ENCODE measurements around the gene PRKCSH. TPM values are rescaled to one million over a fixed set of nuclear protein-coding genes. Genes with fewer than 3 reads are reported as not detected.

PRKCSH gene
- total and polyA plus RNA-seq, 10 of the 15 experiments (the other 5 are each of a cell fraction or from before 2014, with no cell fraction given), result 1.1 to 280 (median 44.1) TPM

DNA sequence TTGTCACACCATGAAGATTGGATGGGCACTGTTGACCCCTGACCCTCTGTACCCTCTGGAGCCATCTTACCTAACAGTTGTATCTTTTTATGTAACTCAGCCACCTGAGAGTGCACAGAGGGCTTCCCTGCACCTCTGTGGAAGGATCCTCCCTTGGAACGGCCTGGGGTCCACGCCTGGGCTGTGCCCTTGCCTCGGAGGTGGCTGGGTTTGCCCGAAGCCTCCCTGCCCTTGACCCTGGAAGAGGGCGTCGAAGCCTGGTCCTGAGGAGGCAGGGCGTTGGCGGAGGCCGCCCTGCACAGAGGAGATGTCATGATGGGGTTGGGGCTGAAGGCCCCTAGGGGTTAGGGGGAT is 755 bp upstream of the PRKCSH start:
- H3K4me3 ChIP-seq, result peak overlapping the region; percentile 61
- in situ Hi-C loops (cut with MboI) (no loop called here), intact Hi-C loops (cut with micrococcal nuclease; ENCODE audit: unreplicated experiment) (loop anchor here (1.0 to 5.0 kb wide), 4 partner anchors 48 to 142 kb away; partner anchors contain the start of gene ZNF653)
- ChIA-PET CTCF (interaction anchor here (0.6 to 2.8 kb wide), 17 partner anchors 9 to 1552 kb away, joined by 3 to 13 read pairs (median 4); partner anchors contain the start of genes CCDC159, ECSIT and EPOR), POLR2A (interaction anchor here (0.6 to 1.6 kb wide), 8 partner anchors 10 to 897 kb away, joined by 3 to 12 read pairs (median 4); partner anchors contain the start of gene SWSAP1), SMC1A (ENCODE audit: uncharacterized antibody, unreplicated experiment) (interaction anchor here (1.0 to 1.4 kb wide), 4 partner anchors 12 to 60 kb away, joined by 3 to 6 read pairs (median 4); partner anchors contain the start of genes EPOR and SWSAP1), RAD21 (ENCODE audit: unreplicated experiment) (interaction anchor here (0.6 to 1.9 kb wide), 7 partner anchors 13 to 252 kb away, joined by 3 to 10 read pairs (median 4); no protein-coding TSS in a partner anchor)
- peaks cover 2 to 9% of the 10 kb centered on the region in 2 experiments; a peak in 2 of 4 replicates for H3K36me3 ChIP-seq (ENCODE audit: control insufficient read depth in 2 of 2, insufficient read depth in 2 of 2, low read length in 1 of 2)
- DNase-seq (ENCODE audit: low read depth, low spot score), result no peak
- H3K27ac ChIP-seq (ENCODE audit: control insufficient read depth, insufficient read depth), result no peak overlapping the region
- no TSS peak for BruUV-seq (replicated peaks)
- H3K79me2 ChIP-seq (ENCODE audit: control insufficient read depth, insufficient read depth, low read length), result peaks cover 15% of the 10 kb centered on the region
- FAIRE-seq, result no peak
- H3K9me3 ChIP-seq (replicated peaks; ENCODE audit: control insufficient read depth, insufficient read depth, low read length), result no peaks in the 10 kb centered on the region
- H4K20me1 ChIP-seq (ENCODE audit: control insufficient read depth, insufficient read depth), result no peaks in the 10 kb centered on the region
- WGBS (ENCODE audit: insufficient coverage, insufficient replicate concordance, low lambda C conversion rate, missing lambda C conversion rate), result 0% methylated on average over 9 of the region's 9 CpGs
- H2AFZ ChIP-seq (ENCODE audit: control insufficient read depth, low read depth, low read length), result peak overlapping the region; percentile 69
- H3K4me1 ChIP-seq (ENCODE audit: control insufficient read depth, insufficient read depth, low read length), result peaks cover 11% of the 10 kb centered on the region
- H3K4me2 ChIP-seq (ENCODE audit: control insufficient read depth, insufficient read depth), result peak overlapping the region; percentile 94
- no peaks in the 10 kb centered on the region for H3K27me3 ChIP-seq (replicated peaks in 1 of 2; ENCODE audit: control insufficient read depth in 2 of 2, insufficient read depth in 2 of 2, low read length in 1 of 2)
- peak; percentile 38 for ATAC-seq
- TF ChIP-seq NR2F1 (conservative IDR thresholded peaks at IDR 0.05) (peak; percentile 66), LARP7 (IDR thresholded peaks at IDR 0.05) (peak; percentile 59; the same call in 1 of the 2 replicates), SMAD1 (IDR thresholded peaks at IDR 0.05; ENCODE audit: low read depth, partially characterized antibody) (no peak), ETV6 (conservative IDR thresholded peaks at IDR 0.05 in 1 of 2, IDR thresholded peaks at IDR 0.05 in 1 of 2; ENCODE audit: borderline replicate concordance in 1 of 2, low read depth in 1 of 2) (no peak), ZNF207 (IDR thresholded peaks at IDR 0.05; ENCODE audit: borderline replicate concordance) (0 out of 2 replicates have a peak, but pooled peaks have one; percentile 30), SMARCA5 (IDR thresholded peaks at IDR 0.05) (0 out of 2 replicates have a peak, but pooled peaks have one; percentile 20), DPF2 (IDR thresholded peaks at IDR 0.05) (0 out of 2 replicates have a peak, but pooled peaks have one; percentile 14), ZNF687 (IDR thresholded peaks at IDR 0.05) (no peak)
- peak overlapping the region; percentile 51 for H3K9ac ChIP-seq (ENCODE audit: control insufficient read depth, insufficient read depth, low read length)

All from GM12878 (cell line).